Activated B cell treated with CpG ODN at 0.5 μM for 24 hours (primary cell): ENCODE results near the gene MMP15. TPM values are rescaled to one million over a fixed set of nuclear protein-coding genes. Genes with fewer than 3 reads are reported as not detected.
A peak's percentile ranks its signal among the peaks of the same experiment; 100 is the strongest.

ENCODE experiments used
- ATAC-seq: fragments of 200-7000 bp; cut with Tn5 transposase; one replicate; pipeline ENCODE4 v1.10.0; 2021; ENCODE audit warnings: low read depth, mild to moderate bottlenecking, moderate library complexity
- CTCF ChIA-PET: fragments of 350-600 bp; sonication (Branson Sonifier 250); formaldehyde crosslinking; loops from one replicate; lab custom pipeline; 2021; ENCODE audit warnings: antibody characterized with exemption; lab: Charles Lee
- POLR2A ChIA-PET: fragments of 350-600 bp; sonication (Branson Sonifier 250); formaldehyde crosslinking; loops from one replicate; lab custom pipeline; 2021; ENCODE audit warnings: antibody characterized with exemption; lab: Charles Lee
- DNase-seq: peaks from one replicate; pipeline ENCODE4 v3.0.0; 2022
- H3K27ac Mint-ChIP-seq: one replicate; pipeline ENCODE4 v1.8.0; 2020; ENCODE audit warnings: mixed read lengths
- H3K27me3 Mint-ChIP-seq: one replicate; pipeline ENCODE4 v1.8.0; 2021; ENCODE audit warnings: mixed read lengths
- H3K36me3 Mint-ChIP-seq: one replicate; pipeline ENCODE4 v1.8.0; 2021; ENCODE audit warnings: low read depth, mixed read lengths
- H3K4me1 Mint-ChIP-seq: one replicate; pipeline ENCODE4 v1.8.0; 2021; ENCODE audit warnings: mixed read lengths
- H3K4me3 Mint-ChIP-seq: one replicate; pipeline ENCODE4 v1.8.0; 2020; ENCODE audit warnings: mild to moderate bottlenecking, mixed read lengths
- H3K9me3 Mint-ChIP-seq: one replicate; pipeline ENCODE4 v1.8.0; 2020; ENCODE audit warnings: mixed read lengths
- intact Hi-C: fragments of 100-400 bp; cut with micrococcal nuclease; formaldehyde crosslinking; loops from one replicate; pipeline ENCODE4 v1.15.1; 2024
- total RNA-seq: library from RNA; stranded (reverse); gene quantifications from 2 replicates; pipeline ENCODE4 v1.2.3, GENCODE V29; 2022
- TF ChIP-seq, protein P1 (sequence below): fragments of 200-600 bp; IDR thresholded peaks from one replicate; pipeline ENCODE4 v1.8.0; 2022; ENCODE audit warnings: antibody characterized with exemption, mild to moderate bottlenecking

The MMP15 gene
- total RNA-seq, 1 donor from 2014 or later = 0.60 TPM

- Mint-ChIP-seq H3K9me3 (no peaks in the 10 kb centered on the region), H3K27me3 (no peaks in the 10 kb centered on the region), H3K4me3 (peak overlapping the region; percentile 80), H3K27ac (peak overlapping the region; percentile 76), H3K36me3 (peaks cover 51% of the 10 kb centered on the region), H3K4me1 (peaks cover 43% of the 10 kb centered on the region)
- ATAC-seq (no peak), DNase-seq (no peak)
- TF ChIP-seq, protein P1, sequence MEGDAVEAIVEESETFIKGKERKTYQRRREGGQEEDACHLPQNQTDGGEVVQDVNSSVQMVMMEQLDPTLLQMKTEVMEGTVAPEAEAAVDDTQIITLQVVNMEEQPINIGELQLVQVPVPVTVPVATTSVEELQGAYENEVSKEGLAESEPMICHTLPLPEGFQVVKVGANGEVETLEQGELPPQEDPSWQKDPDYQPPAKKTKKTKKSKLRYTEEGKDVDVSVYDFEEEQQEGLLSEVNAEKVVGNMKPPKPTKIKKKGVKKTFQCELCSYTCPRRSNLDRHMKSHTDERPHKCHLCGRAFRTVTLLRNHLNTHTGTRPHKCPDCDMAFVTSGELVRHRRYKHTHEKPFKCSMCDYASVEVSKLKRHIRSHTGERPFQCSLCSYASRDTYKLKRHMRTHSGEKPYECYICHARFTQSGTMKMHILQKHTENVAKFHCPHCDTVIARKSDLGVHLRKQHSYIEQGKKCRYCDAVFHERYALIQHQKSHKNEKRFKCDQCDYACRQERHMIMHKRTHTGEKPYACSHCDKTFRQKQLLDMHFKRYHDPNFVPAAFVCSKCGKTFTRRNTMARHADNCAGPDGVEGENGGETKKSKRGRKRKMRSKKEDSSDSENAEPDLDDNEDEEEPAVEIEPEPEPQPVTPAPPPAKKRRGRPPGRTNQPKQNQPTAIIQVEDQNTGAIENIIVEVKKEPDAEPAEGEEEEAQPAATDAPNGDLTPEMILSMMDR = no peak
- ChIA-PET POLR2A (interaction anchor here (1.2 to 1.6 kb wide), 3 partner anchors 8 to 631 kb away, joined by 3 to 6 read pairs (median 5); partner anchors contain the start of gene CNOT1), CTCF (interaction anchor here (0.8 to 2.7 kb wide), 3 partner anchors 14 to 100 kb away, joined by 3 to 11 read pairs (median 4); no protein-coding TSS in a partner anchor)
- intact Hi-C loops = no loop called here
These were observed 26.1 kb upstream of the MMP15 start for GRCh38 chr16:57999366-57999970.

DNA sequence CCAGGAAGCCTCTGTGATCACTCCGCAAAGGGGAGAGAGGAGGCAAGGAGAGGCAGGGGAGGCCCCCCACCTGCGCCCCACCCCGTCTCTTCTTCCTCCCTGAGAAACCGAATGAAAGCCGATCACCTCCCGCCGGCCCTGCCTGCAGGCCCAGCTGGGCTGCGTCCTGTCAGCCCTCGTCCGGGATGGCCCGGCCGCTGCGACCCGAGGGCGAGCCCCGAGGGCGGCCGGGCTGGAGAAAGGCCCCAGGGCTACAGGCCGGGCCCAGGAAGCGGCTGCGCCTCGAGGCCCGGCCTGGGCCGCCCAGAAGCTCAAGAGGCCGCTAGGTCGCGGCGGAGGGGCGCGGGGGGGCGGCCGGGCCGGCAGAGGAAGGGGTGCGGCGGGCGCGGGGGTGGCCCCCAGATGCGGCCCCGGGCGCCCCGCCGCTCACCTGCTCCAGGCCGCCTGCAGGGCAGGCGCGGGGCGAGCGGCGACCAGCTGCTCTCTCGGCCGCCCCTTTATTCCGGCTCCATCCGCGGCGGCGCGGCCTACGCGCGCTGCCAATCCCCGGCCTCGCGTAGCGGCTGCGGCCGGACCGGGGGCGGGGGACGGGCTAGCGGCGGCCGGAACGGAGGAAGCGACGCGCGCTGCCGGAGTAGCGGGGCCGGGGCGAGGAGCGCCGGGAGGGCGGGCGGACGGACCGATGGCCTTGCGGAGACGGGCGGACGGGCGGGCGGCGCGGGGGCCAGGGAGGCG is 25.4 kb upstream of the MMP15 start, which contains the start of gene ZNF319:
Gene ZNF319 (minus strand): TSS at position 702 of the 735 bp plus-strand sequence. CDS start 2,407 bp downstream, outside the sequence.
- Mint-ChIP-seq H3K9me3 (no peaks in the 10 kb centered on the region), H3K27me3 (no peaks in the 10 kb centered on the region), H3K36me3 (peaks cover 52% of the 10 kb centered on the region), H3K4me3 (peak within 1 kb of the TSS; percentile 94), H3K27ac (peak within 1 kb of the TSS; percentile 92), H3K4me1 (peaks cover 45% of the 10 kb centered on the region)
- intact Hi-C loops = loop anchor here (1.0 to 10.0 kb wide), 5 partner anchors 15 to 635 kb away; partner anchors contain the start of gene KATNB1
- peak; percentile 19 for ATAC-seq
- CTCF ChIA-PET = interaction anchor here (0.8 to 2.7 kb wide), 3 partner anchors 14 to 101 kb away, joined by 3 to 11 read pairs (median 4); no protein-coding TSS in a partner anchor
- DNase-seq = no peak
- TF ChIP-seq, protein P1 = no peak
- POLR2A ChIA-PET = interaction anchor here (0.5 to 2.5 kb wide), 7 partner anchors 9 to 630 kb away, joined by 3 to 12 read pairs (median 5); partner anchors contain the start of genes CFAP20, CNOT1 and KATNB1

- DNase-seq = peak; percentile 97
- peak within 1 kb of the TSS; percentile 92 for H3K27ac Mint-ChIP-seq
- POLR2A ChIA-PET = interaction anchor here (0.5 to 2.5 kb wide), 12 partner anchors 16 to 629 kb away, joined by 3 to 12 read pairs (median 4); partner anchors contain the start of genes CFAP20, CIAPIN1, CNOT1 and COQ9
- H3K4me1 Mint-ChIP-seq = peaks cover 42% of the 10 kb centered on the region
- H3K4me3 Mint-ChIP-seq = peak within 1 kb of the TSS; percentile 94
- H3K9me3 Mint-ChIP-seq = no peaks in the 10 kb centered on the region
- H3K36me3 Mint-ChIP-seq = peaks cover 48% of the 10 kb centered on the region
- TF ChIP-seq, protein P1 = no peak
- H3K27me3 Mint-ChIP-seq = no peaks in the 10 kb centered on the region
- CTCF ChIA-PET = interaction anchor here (0.8 to 2.7 kb wide), 5 partner anchors 13 to 582 kb away, joined by 3 to 11 read pairs (median 4); no protein-coding TSS in a partner anchor
- ATAC-seq = peak; percentile 84
- intact Hi-C loops = loop anchor here (1.0 to 10.0 kb wide), 5 partner anchors 16 to 634 kb away; partner anchors contain the start of gene KATNB1
These were observed 24.6 kb upstream of the MMP15 start, which contains the start of gene USB1 for GRCh38 chr16:58000706-58001676. Gene USB1 (plus strand): TSS chr16:58001407. CDS start chr16:58001484, 77 bp downstream.

DNA sequence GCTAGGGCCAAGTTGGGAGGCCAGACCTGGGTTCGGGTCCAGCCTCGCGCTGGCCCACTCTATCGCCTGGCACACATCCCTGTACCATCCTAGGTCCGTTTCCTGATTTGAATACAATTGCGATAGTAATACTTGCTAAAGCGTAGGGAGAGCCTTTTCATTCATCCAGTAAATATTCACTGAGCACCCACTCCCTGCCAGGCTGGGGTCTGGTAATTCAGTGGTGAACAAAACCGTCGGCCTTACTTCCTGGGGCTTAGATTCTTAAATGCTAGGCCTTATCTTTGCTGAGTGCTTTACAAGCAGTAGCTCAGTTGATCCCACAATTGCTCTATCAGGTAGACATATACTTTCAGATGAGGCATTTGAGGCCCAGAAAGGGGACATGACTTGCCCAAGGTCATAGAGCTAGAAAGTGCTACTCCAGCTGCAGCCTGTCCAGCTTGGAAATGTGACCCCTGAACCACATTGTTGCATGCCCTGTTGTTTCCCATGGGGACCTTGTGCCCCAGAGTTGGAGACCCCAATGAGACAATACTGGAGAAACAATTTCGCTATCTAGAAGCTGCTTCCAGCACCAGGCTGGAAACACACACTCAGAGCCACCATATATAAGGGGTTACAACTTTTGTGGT is 23.7 kb upstream of the MMP15 start:
- H3K27me3 Mint-ChIP-seq = no peaks in the 10 kb centered on the region
- POLR2A ChIA-PET = interaction anchor here (0.6 to 2.5 kb wide), 7 partner anchors 135 to 555 kb away, joined by 3 to 12 read pairs (median 3); partner anchors contain the start of genes CIAPIN1, COQ9 and KATNB1
- TF ChIP-seq, protein P1 = no peak
- ATAC-seq = no peak
- H3K9me3 Mint-ChIP-seq = no peaks in the 10 kb centered on the region
- CTCF ChIA-PET = interaction anchor here (1.0 to 2.7 kb wide), 3 partner anchors 101 to 583 kb away, joined by 4 to 11 read pairs (median 5); no protein-coding TSS in a partner anchor
- peak overlapping the region; percentile 94 for H3K4me3 Mint-ChIP-seq
- intact Hi-C loops = loop anchor here (10.0 kb wide), 1 partner anchor 633 kb away; no protein-coding TSS in a partner anchor
- H3K36me3 Mint-ChIP-seq = peaks cover 49% of the 10 kb centered on the region
- no peak for DNase-seq
- peak overlapping the region; percentile 92 for H3K27ac Mint-ChIP-seq
- peaks cover 42% of the 10 kb centered on the region for H3K4me1 Mint-ChIP-seq
